ENCODE results near the gene CNTNAP2.

CNTNAP2 gene

GRCh38 chr7:148211740-148212151 lies 2095.1 kb downstream of the CNTNAP2 start:
- in situ Hi-C loops (cut with HindIII; ENCODE audit: low sequenced_read_pairs), result no loop called here

DNA sequence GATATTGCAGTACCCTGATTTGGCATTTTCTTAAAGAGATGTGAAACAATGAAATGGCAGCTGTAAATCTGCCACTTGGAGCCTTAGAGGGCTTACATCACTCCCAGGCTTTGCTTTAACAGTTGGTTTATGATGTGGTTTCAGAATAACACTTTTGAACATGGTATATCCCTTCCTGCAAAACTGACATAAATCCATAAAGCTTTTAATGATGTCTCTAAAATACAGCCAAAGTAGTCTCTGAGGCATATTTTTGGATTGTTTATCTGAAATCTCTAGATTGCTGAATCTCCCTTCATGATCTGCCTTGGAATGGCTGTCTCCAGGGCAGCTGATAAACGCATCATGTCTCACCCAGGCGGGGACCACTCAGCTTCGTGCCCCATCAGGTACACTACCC lies 2096.1 kb downstream of the CNTNAP2 start:
- in situ Hi-C loops (cut with HindIII; ENCODE audit: low sequenced_read_pairs), result no loop called here

DNA sequence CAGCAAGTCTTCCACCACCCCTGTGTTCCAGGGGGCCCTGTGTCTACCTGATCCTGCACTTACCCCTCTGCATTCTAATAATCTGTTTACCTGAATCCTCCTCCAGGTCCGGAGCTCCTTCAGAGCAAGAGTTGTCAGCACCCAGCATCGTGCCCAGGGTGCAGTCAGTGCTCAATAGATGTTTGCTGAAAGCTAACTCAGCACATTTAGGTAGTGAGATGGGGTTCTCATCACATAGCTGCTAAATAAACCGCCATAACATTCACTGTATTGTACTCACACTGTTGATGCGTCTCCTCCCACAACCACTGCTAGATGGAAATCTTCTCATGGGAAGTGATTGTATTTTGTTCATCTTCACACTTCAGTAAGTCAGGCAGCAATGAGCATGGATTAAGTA lies 2097.5 kb downstream of the CNTNAP2 start:
- in situ Hi-C loops (cut with HindIII; ENCODE audit: low sequenced_read_pairs), result no loop called here

DNA sequence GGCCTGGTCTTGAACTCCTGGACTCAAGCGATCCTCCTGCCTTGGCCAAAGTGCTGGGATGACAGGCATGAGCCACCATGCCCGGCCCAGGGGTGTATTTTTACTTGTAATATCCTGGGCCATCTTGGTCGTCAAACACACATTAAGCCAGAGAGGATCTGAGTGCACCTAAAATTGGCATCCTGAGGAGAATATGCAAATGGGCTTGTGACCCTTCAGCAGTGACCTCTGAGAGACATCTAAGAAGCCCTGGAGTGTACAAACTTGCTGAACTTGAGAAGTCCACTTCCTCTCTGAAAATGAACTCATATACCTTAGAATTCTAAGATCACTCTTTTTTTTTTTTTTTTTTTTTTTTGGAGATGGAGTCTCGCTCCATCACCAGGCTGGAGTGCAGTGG lies 2102.0 kb downstream of the CNTNAP2 start:
- in situ Hi-C loops (cut with HindIII; ENCODE audit: low sequenced_read_pairs), result no loop called here

- in situ Hi-C loops (cut with HindIII; ENCODE audit: low sequenced_read_pairs), result no loop called here
Measured at GRCh38 chr7:148222721-148223120, 2106.1 kb downstream of the CNTNAP2 start.

DNA sequence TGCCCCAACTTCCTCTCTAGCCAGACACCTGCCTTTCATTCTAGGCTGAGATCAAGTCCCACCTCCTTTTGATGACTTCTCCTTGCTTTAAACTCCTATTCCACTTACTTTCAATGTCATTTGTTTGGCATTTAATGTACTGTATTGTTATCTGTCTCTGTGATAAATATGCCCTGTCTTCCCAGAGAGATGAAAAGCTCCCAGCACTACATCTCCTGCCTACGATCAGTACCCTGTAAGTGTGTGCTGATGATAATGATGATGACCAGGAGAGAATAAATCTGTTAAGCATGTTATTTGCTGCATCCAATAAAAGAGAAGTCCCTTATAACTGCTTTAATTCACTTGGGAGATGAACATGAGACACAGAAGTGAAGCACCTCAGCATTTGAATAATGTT lies 2106.6 kb downstream of the CNTNAP2 start:
- in situ Hi-C loops (cut with HindIII; ENCODE audit: low sequenced_read_pairs), result no loop called here

DNA sequence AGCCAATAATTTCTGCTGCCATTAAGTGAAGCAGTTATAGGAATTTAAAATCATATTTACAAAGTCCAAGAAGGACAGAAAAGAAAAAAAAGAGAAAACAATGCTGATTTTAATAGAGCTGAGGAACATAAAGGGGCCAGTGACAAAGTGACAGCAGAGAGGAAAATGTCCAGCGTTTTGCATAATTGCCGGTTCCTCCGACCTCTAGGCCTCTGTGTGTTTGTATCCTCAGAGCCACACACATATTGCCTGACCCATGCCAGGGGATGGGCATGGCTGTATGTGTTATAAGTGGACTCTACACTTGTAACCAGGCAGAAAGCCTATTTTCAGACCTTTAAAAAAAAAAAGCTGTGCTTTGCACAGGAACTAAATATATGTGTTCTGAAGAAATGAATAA lies 2107.1 kb downstream of the CNTNAP2 start:
- in situ Hi-C loops (cut with HindIII; ENCODE audit: low sequenced_read_pairs), result no loop called here

DNA sequence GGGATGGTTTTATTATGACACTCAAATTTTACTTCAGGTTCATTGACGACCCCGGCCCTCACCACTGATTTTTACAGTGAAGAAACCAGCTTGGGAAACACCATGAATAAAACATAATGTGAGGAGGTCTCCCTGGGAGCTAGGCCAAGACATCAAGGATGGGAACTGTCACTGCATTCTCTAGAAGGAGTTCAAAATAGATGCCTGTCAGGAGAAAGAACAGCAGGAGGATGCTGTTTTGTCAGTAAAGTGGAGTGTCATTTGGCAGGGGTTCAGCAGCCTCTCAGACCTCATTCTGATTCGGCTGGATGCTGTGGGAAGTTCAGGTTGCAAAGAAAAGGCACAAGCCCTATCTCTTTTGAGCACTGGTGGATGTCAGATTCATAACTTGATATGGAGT lies 2113.7 kb downstream of the CNTNAP2 start:
- in situ Hi-C loops (cut with HindIII; ENCODE audit: low sequenced_read_pairs), result no loop called here

DNA sequence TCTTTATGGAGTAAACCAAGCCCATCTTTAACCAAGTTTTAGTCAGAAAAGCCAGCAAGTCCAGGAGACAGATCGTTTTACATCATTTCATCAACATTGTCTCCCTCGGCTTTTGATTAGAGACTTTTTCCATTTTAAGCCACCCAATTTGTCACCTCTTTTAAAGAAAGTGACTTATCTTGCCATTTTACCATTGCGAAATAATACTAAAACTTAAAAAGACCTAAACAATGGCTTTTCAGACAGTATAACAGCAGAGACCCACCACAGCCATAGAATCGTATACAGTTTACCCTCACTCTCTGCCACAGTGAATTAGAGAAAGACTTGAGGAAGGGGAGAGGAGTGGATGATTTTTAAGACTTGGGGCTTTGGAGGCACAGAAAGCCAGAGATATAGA lies 2114.3 kb downstream of the CNTNAP2 start:
- in situ Hi-C loops (cut with HindIII; ENCODE audit: low sequenced_read_pairs), result no loop called here

DNA sequence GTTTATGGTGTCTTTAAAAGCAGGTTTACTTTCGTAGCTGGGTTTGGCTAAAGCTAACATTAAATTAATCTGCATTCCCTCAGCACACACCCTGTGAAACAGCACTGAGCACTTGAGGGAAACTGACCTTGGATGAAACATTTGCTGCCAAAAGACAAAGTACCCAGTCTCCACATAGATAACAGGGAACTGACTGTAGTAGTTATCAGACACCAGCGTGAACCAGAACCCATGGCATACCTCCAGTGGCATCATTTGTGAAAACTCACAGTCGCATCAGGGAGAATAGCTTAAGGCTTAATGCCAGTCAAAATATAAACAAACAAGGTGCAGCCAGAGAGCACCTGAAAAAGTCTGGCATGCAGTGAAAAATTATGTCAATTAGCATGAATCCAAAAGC lies 2116.2 kb downstream of the CNTNAP2 start:
- in situ Hi-C loops (cut with HindIII; ENCODE audit: low sequenced_read_pairs), result no loop called here

- in situ Hi-C loops (cut with HindIII; ENCODE audit: low sequenced_read_pairs), result no loop called here
Measured at GRCh38 chr7:148234715-148235114, 2118.1 kb downstream of the CNTNAP2 start.

DNA sequence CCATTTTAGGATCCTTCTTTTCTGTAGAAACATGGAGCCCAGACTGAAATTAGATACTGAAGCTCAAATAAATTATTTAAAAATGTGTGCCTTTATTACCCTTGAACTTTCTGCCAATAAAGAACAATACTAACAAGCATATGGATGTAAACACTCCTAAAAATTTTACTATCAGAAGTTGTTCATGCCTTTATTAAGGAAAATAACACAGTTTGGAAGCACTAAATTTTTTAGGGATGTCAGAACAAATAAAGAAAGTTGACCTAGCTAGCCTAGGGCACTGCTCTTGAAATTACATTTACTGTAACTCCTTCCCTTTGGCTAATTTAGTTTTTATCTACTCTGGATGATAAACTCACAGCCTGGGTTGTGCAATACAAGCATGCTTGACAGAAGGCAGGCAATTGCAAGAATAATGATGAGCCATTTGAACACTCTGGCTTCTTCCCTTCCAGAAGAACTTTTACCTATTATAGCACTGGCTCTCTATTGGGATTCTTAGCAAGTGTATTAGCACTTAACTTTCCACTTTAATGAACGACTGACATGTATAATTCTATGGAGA lies 2122.2 kb downstream of the CNTNAP2 start:
- in situ Hi-C loops (cut with HindIII; ENCODE audit: low sequenced_read_pairs), result no loop called here

DNA sequence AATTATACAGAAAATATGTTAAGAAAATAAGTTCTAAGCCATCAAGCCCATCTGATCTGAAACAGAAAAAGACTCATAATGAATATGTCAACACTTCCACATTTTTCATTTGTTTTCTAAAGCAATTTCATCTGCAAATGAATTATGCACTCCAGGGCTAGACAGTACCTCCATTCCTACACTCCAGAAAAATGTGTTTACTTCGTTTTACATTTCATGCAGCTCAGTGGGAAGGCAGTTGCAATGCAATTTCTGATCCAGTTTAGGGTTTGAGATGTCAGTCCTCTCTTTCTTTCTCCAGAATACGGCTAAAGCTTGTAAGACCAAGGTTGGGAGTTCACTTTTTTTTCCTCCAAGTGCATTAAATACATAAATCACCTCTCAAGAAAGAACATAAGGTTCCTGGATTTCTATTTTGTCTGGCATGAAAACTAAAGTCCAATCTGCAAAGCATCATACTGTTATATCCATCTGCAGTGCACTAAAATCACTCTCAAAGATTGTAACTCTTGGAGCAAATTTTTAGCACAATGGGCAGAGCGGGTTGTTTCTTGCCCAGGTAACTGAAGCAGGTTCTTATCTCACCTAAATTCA lies 2125.2 kb downstream of the CNTNAP2 start:
- in situ Hi-C loops (cut with HindIII; ENCODE audit: low sequenced_read_pairs), result no loop called here

- in situ Hi-C loops (cut with HindIII; ENCODE audit: low sequenced_read_pairs), result no loop called here
Measured at GRCh38 chr7:148242294-148242821, 2125.8 kb downstream of the CNTNAP2 start.

DNA sequence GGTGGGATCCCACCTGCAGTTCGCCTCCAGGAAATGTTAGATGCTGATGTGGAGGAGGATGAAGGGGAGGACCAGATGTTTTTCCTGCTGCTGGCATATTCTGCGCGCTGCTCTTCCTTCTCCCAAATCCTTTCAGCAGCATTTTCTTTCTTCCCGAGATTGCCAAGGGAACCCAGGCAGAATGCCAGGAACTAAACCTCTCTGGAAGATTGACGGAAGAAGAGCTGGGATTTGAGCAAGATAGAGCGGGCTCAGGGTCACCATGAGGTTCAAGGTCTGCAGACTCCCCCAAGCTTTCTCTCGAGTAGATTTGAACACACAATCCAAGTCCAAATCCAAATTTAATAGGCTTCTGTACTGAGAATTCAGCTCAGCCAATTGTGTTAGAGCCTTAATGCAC lies 2128.8 kb downstream of the CNTNAP2 start:
- in situ Hi-C loops (cut with HindIII; ENCODE audit: low sequenced_read_pairs), result no loop called here

DNA sequence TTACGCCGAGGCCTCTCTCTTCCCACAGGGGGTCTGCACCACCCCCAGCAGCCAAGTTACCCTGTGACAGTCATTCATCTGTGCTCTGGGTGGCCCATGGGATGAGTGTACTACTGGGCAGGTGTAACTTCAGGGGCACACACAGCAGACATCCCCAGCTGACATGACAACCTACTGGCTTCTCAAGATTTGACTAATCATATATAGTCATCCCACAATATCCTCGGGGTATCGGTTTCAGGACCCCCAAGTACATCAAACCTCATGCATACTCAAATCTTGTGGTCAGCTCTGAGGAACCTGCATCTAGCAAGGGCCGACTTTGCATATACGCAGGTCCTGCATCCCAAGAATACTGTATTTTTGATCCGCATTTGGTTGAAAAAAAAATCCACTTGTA lies 2137.0 kb downstream of the CNTNAP2 start:
- in situ Hi-C loops (cut with HindIII; ENCODE audit: low sequenced_read_pairs), result no loop called here

GRCh38 chr7:148255333-148255732 lies 2138.7 kb downstream of the CNTNAP2 start:
- in situ Hi-C loops (cut with HindIII; ENCODE audit: low sequenced_read_pairs), result no loop called here

- in situ Hi-C loops (cut with HindIII; ENCODE audit: low sequenced_read_pairs), result no loop called here
Measured at GRCh38 chr7:148256433-148256832, 2139.8 kb downstream of the CNTNAP2 start.

DNA sequence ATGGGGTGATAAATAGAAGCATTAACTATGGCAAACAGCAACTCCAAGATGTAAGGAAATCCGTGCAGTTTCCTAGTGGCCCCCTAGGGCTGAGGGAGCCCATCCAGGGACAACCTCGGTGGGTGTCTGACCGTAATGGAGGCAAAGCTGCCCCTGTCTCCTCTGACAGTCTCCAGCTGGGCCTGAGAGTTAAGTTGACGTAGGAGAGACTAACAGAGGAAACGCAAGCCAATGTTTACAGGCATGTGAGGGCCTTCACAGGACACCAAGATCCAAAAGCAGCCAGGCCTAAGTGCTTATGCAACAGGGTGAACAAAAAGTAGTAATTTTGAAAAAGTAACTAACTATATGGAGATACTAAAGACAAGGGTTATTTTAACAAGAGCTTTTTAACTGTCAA lies 2144.0 kb downstream of the CNTNAP2 start:
- in situ Hi-C loops (cut with HindIII; ENCODE audit: low sequenced_read_pairs), result no loop called here

DNA sequence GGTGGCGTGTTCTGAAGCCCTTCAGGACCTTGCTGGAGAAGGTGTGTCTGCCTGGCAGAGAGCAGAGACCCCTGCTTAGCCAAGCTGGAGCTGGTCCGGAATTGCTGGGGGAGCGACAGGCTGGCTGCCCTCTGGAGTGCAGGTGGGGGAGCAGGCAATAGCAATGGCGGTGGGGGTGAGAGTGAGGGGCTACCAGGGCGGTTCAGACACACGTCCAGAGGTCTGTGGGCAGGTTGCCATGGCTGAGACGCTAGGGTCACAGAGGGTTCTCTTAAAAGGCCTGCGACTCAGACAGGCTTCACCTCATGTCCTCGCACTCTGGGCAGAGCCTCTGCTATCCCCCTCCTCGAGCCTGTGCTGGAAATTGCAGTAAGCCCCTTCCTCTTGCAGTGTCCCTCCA lies 2144.9 kb downstream of the CNTNAP2 start:
- in situ Hi-C loops (cut with HindIII; ENCODE audit: low sequenced_read_pairs), result no loop called here

DNA sequence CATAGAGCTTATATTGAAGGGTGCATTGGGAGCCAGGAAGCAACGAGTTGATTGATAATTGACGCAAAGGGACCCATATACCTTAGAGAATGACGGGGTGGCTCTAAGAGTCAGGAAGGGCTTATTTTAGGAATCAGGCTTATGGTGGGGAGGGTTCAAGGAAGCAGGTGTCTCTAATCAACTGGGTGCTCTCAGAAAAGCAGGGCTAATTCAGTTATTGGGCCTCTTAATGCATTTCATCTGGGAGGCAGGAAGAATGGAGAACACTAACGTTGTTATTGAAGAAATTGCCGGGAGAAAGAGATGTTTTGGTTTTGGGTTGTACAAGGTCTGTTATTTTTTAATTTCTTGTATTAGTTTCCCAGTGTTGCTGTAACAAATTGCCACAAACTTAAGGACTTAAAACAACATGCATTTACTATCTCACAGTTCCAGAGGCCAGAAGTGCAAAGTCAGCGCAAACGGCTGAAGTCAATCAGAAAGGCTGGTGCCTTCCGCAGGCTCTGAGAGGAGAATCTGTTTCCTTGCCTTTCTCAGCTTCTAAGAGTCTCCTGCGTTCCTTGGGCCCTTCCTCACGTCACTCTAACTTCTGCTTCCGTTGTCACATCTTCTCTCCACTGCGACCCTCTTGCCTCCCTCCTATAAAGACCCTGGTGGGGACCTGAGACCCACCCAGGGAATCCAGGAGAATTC lies 2145.5 kb downstream of the CNTNAP2 start:
- in situ Hi-C loops (cut with HindIII; ENCODE audit: low sequenced_read_pairs), result no loop called here

DNA sequence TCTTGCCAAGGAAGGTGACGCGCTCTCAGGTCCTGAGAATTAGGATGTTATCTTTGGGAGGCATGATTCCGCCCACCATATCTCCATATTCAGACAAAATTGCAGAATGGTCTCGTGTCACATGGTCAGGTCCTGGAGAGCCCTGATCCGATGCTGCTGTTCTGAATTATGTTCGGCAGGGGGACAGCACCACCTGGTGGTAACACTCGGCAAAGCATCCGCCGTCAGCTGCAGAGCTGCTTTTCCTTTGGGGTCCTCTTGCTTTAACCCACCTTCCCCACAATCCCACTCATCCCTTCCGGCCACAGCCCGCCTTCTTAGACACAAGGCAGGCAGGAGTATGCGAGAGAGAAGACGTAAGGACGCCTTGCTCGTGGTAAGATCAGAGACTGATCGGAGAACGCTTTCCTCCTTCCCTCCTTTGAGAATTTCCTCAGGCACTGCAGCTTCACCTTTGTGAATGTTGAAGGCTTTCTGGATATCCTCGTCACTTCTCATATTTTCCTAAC lies 2146.2 kb downstream of the CNTNAP2 start:
- in situ Hi-C loops (cut with HindIII; ENCODE audit: low sequenced_read_pairs), result no loop called here
